ENCODE results near the gene FLYWCH1. TPM values are rescaled to one million over a fixed set of nuclear protein-coding genes. Genes with fewer than 3 reads are reported as not detected.

Gene FLYWCH1
- total RNA-seq, 1 donor from 2014 or later = 20.7 TPM

GRCh38 chr16:2969545-2970521 is 58.1 kb downstream of the FLYWCH1 start:
- DNase-seq = peak; percentile 53

GRCh38 chr16:2970563-2970962 is 58.8 kb downstream of the FLYWCH1 start:
- DNase-seq = no peak

GRCh38 chr16:2971134-2971984 is 59.6 kb downstream of the FLYWCH1 start:
- no peak for DNase-seq

GRCh38 chr16:2971985-2972784 is 60.5 kb downstream of the FLYWCH1 start:
- DNase-seq = no peak

- no peak for DNase-seq
These were observed 61.4 kb downstream of the FLYWCH1 start for GRCh38 chr16:2973093-2973492.

- DNase-seq = no peak
These were observed 62.0 kb downstream of the FLYWCH1 start for GRCh38 chr16:2973605-2974318.

GRCh38 chr16:2974319-2975056 is 62.8 kb downstream of the FLYWCH1 start:
- DNase-seq = no peak

- no peak for DNase-seq
These were observed 63.5 kb downstream of the FLYWCH1 start for GRCh38 chr16:2975161-2975795.

GRCh38 chr16:2976201-2976600 is 64.5 kb downstream of the FLYWCH1 start:
- no peak for DNase-seq

- DNase-seq = no peak
These were observed 64.9 kb downstream of the FLYWCH1 start for GRCh38 chr16:2976673-2977072.

GRCh38 chr16:2977440-2977839 is 65.7 kb downstream of the FLYWCH1 start:
- no peak for DNase-seq

- DNase-seq = no peak
These were observed 68.0 kb downstream of the FLYWCH1 start for GRCh38 chr16:2979669-2980226.

- DNase-seq = peak; percentile 79
These were observed 68.8 kb downstream of the FLYWCH1 start, which contains the start of gene PKMYT1 for GRCh38 chr16:2980227-2981176. TSS of gene PKMYT1 (minus strand) at chr16:2980446. CDS start at chr16:2979657, 789 bp downstream.

GRCh38 chr16:2981177-2981898 is 69.6 kb downstream of the FLYWCH1 start:
- no peak for DNase-seq

- no peak for DNase-seq
These were observed 70.1 kb downstream of the FLYWCH1 start for GRCh38 chr16:2981899-2982250.

- DNase-seq = no peak
These were observed 70.7 kb downstream of the FLYWCH1 start for GRCh38 chr16:2982402-2982801.

- DNase-seq = peak; percentile 74
These were observed 72.0 kb downstream of the FLYWCH1 start for GRCh38 chr16:2983706-2984136.

GRCh38 chr16:2985462-2985861 is 73.7 kb downstream of the FLYWCH1 start:
- DNase-seq = no peak
